ENCODE results near the gene RNF144B.

RNF144B gene

DNA sequence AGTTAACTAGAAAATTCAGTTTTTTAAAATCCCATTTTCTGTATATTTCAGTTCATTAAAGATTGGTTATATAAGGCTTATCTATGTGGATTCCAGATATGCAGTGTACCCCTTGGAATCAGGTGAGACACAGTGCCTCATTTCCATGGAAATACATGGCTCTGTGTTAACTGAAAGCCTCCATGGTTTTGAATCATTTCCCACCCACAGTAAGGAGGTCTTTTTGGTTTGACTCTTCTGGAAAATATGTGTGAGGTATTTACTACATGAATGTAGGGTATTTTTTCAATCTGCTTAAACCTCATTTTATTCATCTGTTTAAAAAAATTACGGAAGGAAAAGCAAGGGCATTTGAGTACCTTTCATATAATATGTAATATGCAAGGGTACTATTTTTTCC, 25.5 kb downstream of the RNF144B start:
- H3K27me3 ChIP-seq (ENCODE audit: control insufficient read depth, insufficient read depth, low read length): no peaks in the 10 kb centered on the region
- H3K9me3 ChIP-seq (ENCODE audit: control insufficient read depth, insufficient read depth, low read length): no peaks in the 10 kb centered on the region
- H3K4me3 ChIP-seq (ENCODE audit: low read depth, low read length): no peak overlapping the region
- H3K36me3 ChIP-seq (ENCODE audit: control insufficient read depth, insufficient read depth, low read length): no peaks in the 10 kb centered on the region
- H3K9ac ChIP-seq (ENCODE audit: low read depth, low read length): no peak overlapping the region
- H3K4me1 ChIP-seq (ENCODE audit: control insufficient read depth, insufficient read depth, low read length): no peaks in the 10 kb centered on the region

DNA sequence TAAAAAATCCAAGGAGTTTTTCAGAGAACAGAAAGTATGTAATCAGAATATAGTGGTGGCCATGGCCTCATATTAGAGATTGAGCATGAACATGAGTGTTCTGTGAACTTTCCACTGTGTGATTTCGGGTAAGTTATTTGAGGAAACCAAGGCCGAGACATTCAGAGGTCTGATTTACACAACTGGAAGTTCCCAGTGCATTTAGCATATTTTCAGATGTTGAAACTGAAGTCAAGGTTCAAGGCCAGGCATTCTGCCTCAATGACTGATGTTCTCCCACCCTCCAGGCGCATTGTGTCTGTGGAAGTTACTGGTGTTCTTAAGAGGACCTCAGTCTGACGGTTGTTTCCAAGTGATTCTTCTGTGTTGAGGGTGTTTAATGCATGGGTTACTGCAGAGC, 26.2 kb downstream of the RNF144B start:
- Histone ChIP-seq H3K9me3 (ENCODE audit: control insufficient read depth, insufficient read depth, low read length) (no peaks in the 10 kb centered on the region), H3K36me3 (ENCODE audit: control insufficient read depth, insufficient read depth, low read length) (no peaks in the 10 kb centered on the region), H3K27me3 (ENCODE audit: control insufficient read depth, insufficient read depth, low read length) (no peaks in the 10 kb centered on the region), H3K4me3 (ENCODE audit: low read depth, low read length) (no peak overlapping the region), H3K4me1 (ENCODE audit: control insufficient read depth, insufficient read depth, low read length) (no peaks in the 10 kb centered on the region), H3K9ac (ENCODE audit: low read depth, low read length) (no peak overlapping the region)

DNA sequence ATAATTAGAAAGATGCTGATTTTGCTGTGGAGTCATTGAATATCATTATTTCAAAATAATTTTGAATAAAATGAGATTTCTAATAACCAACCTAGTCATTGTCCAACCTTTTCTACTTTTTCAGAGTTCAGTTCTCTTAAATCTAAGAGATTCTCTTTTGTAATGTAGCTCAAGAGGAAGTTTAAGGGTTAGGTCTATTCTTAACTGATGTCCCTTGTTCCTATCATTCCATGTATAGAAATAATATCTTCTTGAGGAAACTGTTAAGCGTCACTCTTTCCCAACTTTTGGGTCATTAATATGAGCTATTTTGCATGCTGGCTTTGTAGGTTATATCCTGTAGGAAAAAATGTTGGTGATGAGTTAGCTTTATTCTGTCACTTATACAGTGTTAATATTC, 27.0 kb downstream of the RNF144B start:
- Histone ChIP-seq H3K9me3 (ENCODE audit: control insufficient read depth, insufficient read depth, low read length) (no peaks in the 10 kb centered on the region), H3K9ac (ENCODE audit: low read depth, low read length) (no peak overlapping the region), H3K27me3 (ENCODE audit: control insufficient read depth, insufficient read depth, low read length) (no peaks in the 10 kb centered on the region), H3K4me1 (ENCODE audit: control insufficient read depth, insufficient read depth, low read length) (no peaks in the 10 kb centered on the region), H3K36me3 (ENCODE audit: control insufficient read depth, insufficient read depth, low read length) (no peaks in the 10 kb centered on the region), H3K4me3 (ENCODE audit: low read depth, low read length) (no peak overlapping the region)

DNA sequence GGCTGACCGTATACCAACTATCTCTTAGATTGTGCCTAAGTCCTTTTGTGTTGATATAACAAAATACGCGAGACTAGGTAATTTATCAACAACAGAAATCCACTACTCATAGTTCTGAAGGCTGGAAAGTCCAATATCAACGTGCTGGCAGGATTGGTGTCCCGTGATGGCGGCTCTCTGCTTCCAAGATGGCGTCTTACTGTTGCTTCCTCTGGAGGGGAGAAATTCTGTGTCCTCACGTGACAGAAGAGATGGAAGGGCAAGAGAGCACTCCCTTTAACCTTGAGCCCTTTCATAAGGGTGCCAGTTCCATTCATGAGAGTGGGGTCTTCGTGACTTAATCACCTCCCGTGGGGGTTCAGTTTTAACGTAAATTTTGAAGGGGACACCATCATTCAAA, 28.1 kb downstream of the RNF144B start:
- Histone ChIP-seq H3K27me3 (ENCODE audit: control insufficient read depth, insufficient read depth, low read length) (no peaks in the 10 kb centered on the region), H3K4me1 (ENCODE audit: control insufficient read depth, insufficient read depth, low read length) (no peaks in the 10 kb centered on the region), H3K9ac (ENCODE audit: low read depth, low read length) (no peak overlapping the region), H3K9me3 (ENCODE audit: control insufficient read depth, insufficient read depth, low read length) (no peaks in the 10 kb centered on the region), H3K36me3 (ENCODE audit: control insufficient read depth, insufficient read depth, low read length) (no peaks in the 10 kb centered on the region), H3K4me3 (ENCODE audit: low read depth, low read length) (no peak overlapping the region)

DNA sequence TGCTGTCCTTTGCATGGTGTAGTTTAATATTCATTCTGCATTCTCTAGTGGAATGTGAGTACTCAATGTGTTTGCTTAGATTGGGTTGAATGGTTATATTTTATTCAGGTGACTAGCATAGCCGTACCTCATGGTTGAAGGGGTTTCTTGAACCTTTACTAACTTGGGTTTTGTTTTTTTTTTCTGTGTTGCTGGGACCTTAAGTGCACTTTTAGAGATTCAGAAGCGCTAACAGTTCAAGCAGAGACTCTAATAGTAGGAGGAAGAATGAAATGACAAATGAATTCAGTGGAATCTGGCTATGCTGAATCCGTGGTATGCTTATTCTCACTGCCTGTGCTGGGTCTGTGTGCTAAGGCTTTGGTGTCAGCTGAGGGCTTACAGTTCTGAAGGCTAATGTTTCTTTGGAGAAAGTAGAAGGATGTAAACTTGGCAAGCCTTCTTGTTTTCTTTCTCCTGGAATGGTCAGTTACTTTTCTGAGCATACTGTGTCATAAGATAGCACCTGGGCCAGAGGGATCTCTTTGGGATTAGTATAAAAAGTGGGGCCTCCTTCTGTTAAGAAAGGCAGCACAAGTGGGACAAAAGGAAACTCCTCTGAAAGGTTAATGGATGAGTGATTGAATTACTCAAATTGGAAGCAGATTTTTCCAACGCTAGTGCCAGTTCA, 28.7 kb downstream of the RNF144B start:
- H3K9me3 ChIP-seq (ENCODE audit: control insufficient read depth, insufficient read depth, low read length): no peaks in the 10 kb centered on the region
- H3K4me1 ChIP-seq (ENCODE audit: control insufficient read depth, insufficient read depth, low read length): no peaks in the 10 kb centered on the region
- H3K36me3 ChIP-seq (ENCODE audit: control insufficient read depth, insufficient read depth, low read length): no peaks in the 10 kb centered on the region
- H3K4me3 ChIP-seq (ENCODE audit: low read depth, low read length): no peak overlapping the region
- no peak overlapping the region for H3K9ac ChIP-seq (ENCODE audit: low read depth, low read length)
- H3K27me3 ChIP-seq (ENCODE audit: control insufficient read depth, insufficient read depth, low read length): no peaks in the 10 kb centered on the region

DNA sequence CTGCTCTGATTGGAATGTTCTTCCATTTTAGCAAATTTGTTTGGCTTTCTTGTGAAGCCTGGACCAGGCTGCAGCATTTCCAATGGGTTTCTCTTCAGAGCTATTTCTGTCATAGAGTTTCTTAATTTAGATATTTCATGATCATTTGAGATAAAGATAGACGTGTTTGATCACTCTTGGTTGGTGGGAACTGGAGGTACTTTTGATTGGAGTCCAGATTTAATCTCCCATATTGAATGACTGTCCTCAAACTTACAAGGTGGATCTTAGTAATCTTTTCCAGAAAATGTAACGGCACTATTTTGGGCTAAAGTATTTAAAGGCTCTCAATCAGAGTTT, 29.2 kb downstream of the RNF144B start:
- Histone ChIP-seq H3K9ac (ENCODE audit: low read depth, low read length) (no peak overlapping the region), H3K4me1 (ENCODE audit: control insufficient read depth, insufficient read depth, low read length) (no peaks in the 10 kb centered on the region), H3K36me3 (ENCODE audit: control insufficient read depth, insufficient read depth, low read length) (no peaks in the 10 kb centered on the region), H3K27me3 (ENCODE audit: control insufficient read depth, insufficient read depth, low read length) (no peaks in the 10 kb centered on the region), H3K9me3 (ENCODE audit: control insufficient read depth, insufficient read depth, low read length) (no peaks in the 10 kb centered on the region), H3K4me3 (ENCODE audit: low read depth, low read length) (no peak overlapping the region)

DNA sequence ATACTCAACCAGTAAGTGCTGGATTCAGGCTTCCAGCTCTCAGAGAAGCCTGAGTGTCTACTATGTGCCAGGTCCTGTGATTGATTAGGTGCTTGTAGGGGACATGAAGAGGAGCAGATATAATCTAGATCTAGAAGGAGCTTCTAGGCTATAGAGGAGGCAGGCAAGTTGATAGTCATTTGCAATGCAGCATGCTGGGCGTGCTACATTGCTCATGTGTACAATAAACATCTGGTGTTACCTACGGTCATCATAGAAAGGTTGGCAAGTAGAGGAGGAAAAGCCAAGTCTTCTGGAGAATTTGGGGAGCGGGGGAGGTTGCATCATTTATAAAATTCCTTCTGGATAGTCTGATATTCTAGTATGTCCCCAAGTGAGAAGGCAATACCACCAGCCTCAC, 33.2 kb downstream of the RNF144B start:
- no peak overlapping the region for H3K9ac ChIP-seq (ENCODE audit: low read depth, low read length)
- H3K27me3 ChIP-seq (ENCODE audit: control insufficient read depth, insufficient read depth, low read length): no peaks in the 10 kb centered on the region
- H3K4me3 ChIP-seq (ENCODE audit: low read depth, low read length): no peak overlapping the region
- no peaks in the 10 kb centered on the region for H3K4me1 ChIP-seq (ENCODE audit: control insufficient read depth, insufficient read depth, low read length)
- no peaks in the 10 kb centered on the region for H3K9me3 ChIP-seq (ENCODE audit: control insufficient read depth, insufficient read depth, low read length)
- H3K36me3 ChIP-seq (ENCODE audit: control insufficient read depth, insufficient read depth, low read length): no peaks in the 10 kb centered on the region

DNA sequence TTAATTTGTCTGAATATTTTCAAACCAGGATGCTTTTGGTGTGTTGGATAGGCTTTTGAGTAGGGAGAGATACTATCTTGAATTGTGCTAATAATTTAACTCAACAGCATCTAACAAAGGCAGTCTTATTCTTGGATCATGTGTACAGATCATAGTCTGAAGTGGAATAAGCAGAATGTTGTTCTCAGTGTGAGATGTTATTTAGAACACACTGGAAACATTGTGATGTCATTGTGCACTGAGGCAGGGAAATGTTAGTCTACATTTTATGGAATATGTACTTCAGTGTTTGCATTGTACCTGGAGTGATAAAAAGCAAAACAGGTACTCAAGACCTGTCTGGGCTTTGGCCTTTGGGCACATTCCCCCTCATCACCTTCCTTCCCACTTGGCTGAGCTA, 35.0 kb downstream of the RNF144B start:
- Histone ChIP-seq H3K9me3 (ENCODE audit: control insufficient read depth, insufficient read depth, low read length) (no peaks in the 10 kb centered on the region), H3K9ac (ENCODE audit: low read depth, low read length) (no peak overlapping the region), H3K36me3 (ENCODE audit: control insufficient read depth, insufficient read depth, low read length) (no peaks in the 10 kb centered on the region), H3K27me3 (ENCODE audit: control insufficient read depth, insufficient read depth, low read length) (no peaks in the 10 kb centered on the region), H3K4me1 (ENCODE audit: control insufficient read depth, insufficient read depth, low read length) (no peaks in the 10 kb centered on the region), H3K4me3 (ENCODE audit: low read depth, low read length) (no peak overlapping the region)

DNA sequence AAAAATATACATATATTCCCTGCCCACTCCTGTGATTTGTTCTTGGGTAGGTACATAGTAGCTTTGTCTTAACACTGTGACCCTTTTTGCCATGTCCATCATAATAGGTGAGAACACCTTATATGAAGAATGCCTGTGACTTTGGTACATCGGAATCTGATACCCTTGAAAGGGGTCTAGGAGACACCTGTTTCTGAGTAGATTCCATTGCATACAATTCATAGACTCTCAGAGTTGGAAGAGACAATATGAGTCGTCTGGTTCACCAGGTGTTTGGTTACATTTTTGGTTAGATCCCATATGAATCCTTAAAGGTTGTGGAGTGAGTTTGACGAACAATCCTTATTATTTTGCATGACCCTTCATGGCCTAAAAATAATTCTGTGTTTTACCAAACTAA, 36.3 kb downstream of the RNF144B start:
- Histone ChIP-seq H3K4me1 (ENCODE audit: control insufficient read depth, insufficient read depth, low read length) (no peaks in the 10 kb centered on the region), H3K36me3 (ENCODE audit: control insufficient read depth, insufficient read depth, low read length) (no peaks in the 10 kb centered on the region), H3K4me3 (ENCODE audit: low read depth, low read length) (no peak overlapping the region), H3K27me3 (ENCODE audit: control insufficient read depth, insufficient read depth, low read length) (no peaks in the 10 kb centered on the region), H3K9ac (ENCODE audit: low read depth, low read length) (no peak overlapping the region), H3K9me3 (ENCODE audit: control insufficient read depth, insufficient read depth, low read length) (no peaks in the 10 kb centered on the region)

DNA sequence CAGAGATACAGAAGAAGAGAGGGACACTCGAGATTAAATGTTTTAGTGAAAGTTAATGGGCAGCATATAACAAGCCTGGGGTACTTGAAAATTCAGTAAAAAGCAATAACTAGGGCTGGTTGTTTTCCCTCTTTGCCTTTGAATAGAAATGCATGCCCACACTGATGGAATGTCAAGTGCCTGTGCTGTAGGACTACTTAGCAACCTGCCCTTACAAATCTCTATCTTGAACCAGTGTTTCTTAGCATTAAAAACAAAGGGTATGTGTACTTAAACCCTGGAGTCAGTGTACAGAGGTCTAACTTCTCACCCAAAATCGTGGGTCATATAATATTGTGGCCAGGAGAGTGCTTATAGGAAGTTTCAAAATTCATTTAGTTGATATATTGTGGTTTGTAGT, 37.1 kb downstream of the RNF144B start:
- Histone ChIP-seq H3K4me3 (ENCODE audit: low read depth, low read length) (no peak overlapping the region), H3K27me3 (ENCODE audit: control insufficient read depth, insufficient read depth, low read length) (no peaks in the 10 kb centered on the region), H3K9me3 (ENCODE audit: control insufficient read depth, insufficient read depth, low read length) (no peaks in the 10 kb centered on the region), H3K9ac (ENCODE audit: low read depth, low read length) (no peak overlapping the region), H3K4me1 (ENCODE audit: control insufficient read depth, insufficient read depth, low read length) (no peaks in the 10 kb centered on the region), H3K36me3 (ENCODE audit: control insufficient read depth, insufficient read depth, low read length) (no peaks in the 10 kb centered on the region)

DNA sequence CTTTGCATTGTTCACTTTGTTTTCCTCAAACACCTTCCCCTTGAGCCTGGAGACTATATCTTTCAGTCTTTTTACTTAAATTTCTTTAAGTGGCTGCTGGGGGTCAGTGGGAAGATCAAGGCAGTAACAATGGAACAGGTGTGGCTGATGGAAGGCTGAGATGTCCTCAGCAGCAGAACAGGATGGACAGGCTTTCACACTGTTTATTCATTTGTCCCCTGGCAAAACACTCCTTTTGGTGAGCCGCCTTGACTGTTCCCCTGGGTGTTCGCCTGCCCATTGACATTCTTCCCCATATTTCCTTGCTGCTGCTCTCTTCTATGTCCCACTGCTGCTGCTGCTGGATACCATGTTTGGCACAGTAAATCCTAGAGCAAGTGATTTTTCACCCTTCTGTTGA, 38.1 kb downstream of the RNF144B start:
- no peaks in the 10 kb centered on the region for H3K4me1 ChIP-seq (ENCODE audit: control insufficient read depth, insufficient read depth, low read length)

DNA sequence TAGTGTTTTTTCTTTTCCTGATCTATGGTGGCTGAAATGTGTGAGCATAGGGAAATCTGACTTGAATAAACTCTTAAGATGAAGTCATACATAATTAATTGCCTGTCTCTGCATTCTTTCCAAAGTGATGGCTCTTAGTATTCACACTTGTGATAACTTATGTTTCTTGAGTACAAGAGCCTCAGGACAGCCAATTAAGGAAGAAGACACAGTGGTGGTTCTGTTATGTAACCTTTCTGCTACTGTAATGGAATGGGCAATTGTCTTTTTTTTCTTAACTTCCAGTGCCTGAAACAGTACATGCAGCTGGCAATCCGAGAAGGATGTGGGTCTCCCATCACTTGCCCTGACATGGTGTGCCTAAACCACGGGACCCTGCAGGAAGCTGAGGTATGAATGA, 40.1 kb downstream of the RNF144B start:
- Histone ChIP-seq H3K4me3 (ENCODE audit: low read depth, low read length) (no peak overlapping the region), H3K27me3 (ENCODE audit: control insufficient read depth, insufficient read depth, low read length) (no peaks in the 10 kb centered on the region), H3K9me3 (ENCODE audit: control insufficient read depth, insufficient read depth, low read length) (no peaks in the 10 kb centered on the region), H3K36me3 (ENCODE audit: control insufficient read depth, insufficient read depth, low read length) (no peaks in the 10 kb centered on the region), H3K9ac (ENCODE audit: low read depth, low read length) (no peak overlapping the region), H3K4me1 (ENCODE audit: control insufficient read depth, insufficient read depth, low read length) (no peaks in the 10 kb centered on the region)

More for the DNA sequence above, 38.1 kb downstream of the RNF144B start:
- Histone ChIP-seq H3K9me3 (ENCODE audit: control insufficient read depth, insufficient read depth, low read length) (no peaks in the 10 kb centered on the region), H3K4me3 (ENCODE audit: low read depth, low read length) (no peak overlapping the region), H3K36me3 (ENCODE audit: control insufficient read depth, insufficient read depth, low read length) (no peaks in the 10 kb centered on the region), H3K9ac (ENCODE audit: low read depth, low read length) (no peak overlapping the region), H3K27me3 (ENCODE audit: control insufficient read depth, insufficient read depth, low read length) (no peaks in the 10 kb centered on the region)
